GM04504 (cell line): ENCODE results near the gene ENG.
"Not testable (repeated sequence)": the region's sequence is repeated elsewhere in the genome, so short reads cannot be mapped to it uniquely, and the experiment has no call there.

Source experiments
- DNase-seq: peaks from one replicate; pipeline ENCODE4 v3.0.0-alpha.2; 2012; ENCODE audit warnings: low read depth

Gene ENG

DNA sequence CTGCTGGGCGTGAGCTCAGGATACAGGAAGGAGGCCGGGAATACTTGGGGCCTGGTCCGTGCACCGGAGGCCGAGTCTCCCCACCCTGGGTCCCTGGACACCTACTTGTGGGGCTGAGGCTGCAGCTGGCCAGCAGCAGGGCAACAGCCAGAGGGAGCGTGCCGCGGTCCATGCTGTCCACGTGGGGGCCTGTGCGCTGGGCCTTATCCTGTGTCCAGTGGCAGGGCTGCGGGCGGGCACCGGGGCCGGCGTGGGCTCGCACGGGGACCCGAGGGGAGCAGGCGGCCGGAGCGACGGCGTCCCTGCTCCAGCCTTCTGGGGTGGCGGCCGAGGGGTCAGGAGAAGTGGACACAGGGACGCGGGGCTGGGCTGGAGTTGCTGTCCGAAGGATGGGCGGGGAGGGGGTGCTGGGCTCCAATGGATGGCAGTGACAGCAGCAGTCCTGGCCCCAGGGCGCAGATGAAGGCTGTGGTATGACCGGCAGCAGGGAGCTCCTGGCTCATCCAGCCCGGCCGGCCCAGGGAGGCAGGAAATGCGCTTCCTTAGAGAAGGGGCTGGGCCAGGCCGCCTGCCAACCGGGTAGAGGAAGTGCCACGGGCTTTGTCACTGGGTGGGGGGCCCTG, at the start of gene ENG:
Gene ENG (minus strand): TSS at position 475 of the 623 bp plus-strand sequence. CDS start 303 bp downstream, at position 172.
- peak; percentile 42 for DNase-seq

DNA sequence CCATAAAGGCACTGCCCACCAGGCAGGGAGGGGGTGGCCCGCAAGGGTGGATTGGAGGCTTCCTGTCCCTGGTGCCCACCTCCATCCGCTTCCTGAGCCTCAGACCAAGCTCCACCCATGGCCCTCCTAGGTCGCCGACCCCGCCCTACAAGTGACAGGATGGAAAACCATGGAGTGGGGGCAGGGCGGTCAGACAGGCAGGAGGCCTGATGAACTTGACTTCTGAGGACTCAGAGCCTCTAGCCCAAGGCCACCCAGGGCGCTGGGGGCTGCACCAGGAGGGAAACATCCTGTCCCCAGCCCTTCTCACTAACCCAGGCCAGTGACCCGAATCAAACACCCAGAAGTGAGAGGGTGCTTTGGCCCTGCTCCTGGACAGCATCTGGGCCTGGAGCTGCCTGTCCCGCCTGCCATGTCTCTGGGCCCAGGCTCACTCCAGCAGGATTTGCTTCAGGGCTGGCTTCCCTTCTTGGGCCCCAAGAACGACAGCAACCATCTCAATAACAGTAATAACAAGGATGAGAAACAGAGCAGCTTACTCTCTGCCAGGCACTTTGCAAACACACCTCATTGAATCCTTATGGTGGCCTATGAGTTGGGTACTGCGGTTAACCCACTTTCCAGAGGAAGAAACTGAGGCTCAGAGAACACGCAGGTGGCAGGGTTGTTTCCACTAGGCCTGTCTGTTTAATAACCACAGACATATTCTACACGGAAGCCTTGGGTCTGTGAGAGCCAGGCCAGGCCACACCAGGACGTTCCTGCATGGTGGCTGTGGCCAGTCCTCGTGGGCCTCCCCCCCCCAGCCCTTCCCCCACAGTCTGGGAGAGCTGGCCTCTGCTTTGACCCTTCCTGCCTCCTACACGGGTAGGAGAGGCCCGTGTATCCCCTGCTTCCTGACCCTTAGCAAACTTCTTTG, 49.4 kb upstream of the ENG start:
- no peak for DNase-seq

DNA sequence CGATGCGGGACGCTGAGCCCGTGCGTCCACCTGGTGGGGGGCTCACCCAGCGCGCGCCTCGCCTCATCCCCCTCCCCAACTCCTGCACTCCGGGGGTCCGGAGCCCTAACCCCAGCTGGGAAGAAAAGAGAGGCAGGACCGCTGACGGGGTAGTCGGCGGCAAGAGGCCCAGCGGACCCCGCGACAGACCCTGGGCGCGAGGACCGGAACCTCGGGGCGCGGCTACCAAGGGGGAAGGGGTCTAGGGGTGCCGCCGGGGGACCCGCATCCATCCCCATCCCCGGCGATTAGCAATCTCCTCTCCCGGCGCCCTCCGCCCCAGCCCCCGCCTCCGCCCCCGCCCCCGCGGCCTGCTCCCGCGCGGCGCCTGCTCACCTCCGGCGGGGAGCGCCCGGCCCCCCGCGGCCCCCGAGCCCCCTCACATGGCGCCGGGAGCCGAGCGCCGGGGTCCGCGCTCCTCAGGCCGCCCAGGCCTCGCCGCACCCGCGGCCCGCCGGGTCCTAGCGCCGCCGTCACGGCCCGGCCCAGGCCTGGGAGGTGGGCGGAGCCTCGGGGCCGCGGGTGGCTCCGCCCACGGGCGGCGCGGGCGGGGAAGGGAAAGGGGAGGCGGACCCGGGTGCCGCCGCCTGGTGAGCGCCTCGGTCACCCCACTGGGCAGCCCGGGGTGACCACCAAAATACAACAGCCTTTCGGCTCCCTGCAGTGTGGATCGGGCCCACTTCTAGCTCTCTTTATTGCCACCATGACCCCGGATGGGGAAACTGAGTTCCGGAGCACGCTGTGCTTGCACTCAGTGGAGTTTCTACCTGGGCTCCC, 44.9 kb upstream of the ENG start, which contains the start of gene ST6GALNAC6:
Gene ST6GALNAC6 (minus strand): TSS at position 476 of the 816 bp plus-strand sequence. CDS start 1,622 bp downstream, outside the sequence.
- DNase-seq, result peak; percentile 70

DNA sequence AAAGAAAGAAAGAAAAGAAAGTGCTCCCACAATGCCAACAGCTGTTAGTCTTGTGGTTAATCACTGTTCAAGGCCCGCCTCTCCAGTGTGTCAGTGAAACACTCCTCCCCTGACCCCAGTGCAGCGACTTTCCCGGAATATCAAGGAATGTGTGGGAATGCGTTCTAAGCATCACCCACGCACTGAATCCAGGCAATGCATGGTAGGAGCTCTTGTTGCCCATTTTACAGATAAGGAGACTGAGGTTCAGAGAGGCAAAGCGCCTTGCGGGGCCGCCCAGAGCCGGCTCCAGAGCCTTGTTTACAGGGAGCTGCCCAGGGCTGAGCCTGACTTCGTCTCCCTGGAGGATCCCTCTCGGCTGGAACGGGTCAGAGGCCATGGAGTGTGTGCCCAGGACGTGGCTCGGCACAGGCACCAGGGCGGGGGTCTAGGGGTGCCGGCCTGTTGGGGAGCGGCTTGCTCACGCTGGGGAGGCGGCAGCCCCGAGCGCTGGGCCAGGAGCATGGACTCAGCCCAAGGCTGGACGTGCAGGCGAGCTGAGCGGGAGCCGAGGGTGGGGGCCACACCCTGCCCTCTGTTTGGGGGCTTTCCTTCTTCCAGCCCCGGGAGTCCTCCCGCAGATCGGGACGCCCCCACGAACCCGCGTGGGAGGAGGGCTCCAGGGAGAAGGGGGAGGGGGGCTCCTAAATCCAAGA, 44.1 kb upstream of the ENG start:
- DNase-seq, result peak; percentile 80

DNA sequence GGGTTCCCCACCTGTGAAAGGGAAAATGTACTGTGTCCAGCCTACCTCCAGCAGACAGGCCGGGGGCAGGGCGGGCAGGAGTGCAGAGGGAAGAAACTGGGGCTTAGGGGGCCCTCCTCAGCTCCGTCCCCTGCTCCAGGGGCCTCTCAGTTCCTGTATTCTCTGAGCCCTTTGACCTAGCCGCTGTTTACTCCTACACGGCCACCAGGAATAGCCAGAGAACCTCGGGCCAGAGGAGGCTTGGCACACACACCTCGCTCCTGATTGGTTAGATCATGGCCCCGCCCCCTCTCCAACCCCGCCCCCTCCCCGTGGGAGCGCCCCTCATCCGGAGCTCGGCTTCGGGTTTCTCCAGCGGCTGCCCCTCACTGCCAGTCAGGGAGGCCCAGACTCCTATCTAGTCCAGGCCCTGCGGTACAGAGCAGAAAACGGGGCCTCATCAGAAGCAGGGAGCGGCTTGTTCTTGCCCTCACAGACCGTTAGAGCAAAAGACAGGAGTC, 42.8 kb upstream of the ENG start:
- no peak for DNase-seq

DNA sequence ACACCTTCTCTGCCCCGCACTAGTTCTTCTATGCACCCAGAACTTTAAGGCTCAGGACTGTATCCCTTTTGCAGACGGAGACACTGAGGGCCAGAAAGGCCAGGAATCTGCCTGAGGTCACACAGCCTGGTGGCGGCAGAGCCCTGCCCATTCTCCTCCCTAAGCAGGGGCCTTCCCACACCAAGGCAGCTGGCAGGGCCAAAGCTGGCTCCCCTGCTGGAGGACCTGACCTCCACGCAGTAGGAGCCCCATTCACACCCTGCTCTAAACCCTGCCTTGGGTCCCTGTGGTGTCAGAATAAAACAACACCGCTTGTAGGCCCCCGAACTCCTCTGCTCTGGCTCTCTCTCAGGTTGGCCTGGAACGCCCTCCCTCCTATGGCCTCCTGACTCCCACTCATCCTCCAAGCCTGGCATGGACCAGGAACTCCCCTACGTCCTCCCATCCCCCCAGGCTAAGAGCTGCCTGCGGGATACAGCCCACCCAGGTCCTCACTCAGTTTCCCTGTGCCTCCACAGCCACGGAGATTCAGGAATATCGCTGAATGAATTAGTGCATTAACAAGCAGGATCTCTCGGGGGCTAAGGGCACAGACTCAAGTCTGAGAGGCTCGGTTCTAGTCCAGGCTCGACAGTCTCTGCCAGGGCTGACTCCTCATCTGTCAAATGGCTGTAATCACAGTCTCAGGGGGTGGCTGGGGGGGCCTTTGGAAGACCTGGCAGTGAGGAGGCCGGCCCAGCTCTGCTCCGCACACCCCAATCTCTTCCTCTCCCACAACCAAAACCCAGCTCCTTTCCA, 42.1 kb upstream of the ENG start:
- DNase-seq, result no peak

DNA sequence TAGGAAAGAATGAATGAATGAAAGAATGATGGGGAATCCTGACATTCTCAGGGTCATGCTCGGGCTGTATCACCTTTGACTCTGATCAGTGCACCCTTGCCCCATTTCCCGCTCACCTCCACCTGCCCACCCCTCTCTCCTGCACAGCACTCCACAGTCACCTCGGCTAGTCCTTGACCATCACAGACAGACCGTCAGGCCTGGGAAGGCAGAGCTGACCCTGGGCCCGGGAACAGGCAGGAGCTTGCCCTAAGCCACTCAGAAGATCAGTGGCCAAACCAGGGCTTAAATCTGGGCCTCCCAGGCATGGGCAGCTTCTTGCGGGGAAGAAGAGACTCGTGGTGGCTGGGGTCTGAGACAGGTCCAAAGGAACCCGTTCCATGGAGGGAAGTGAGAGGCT, 41.4 kb upstream of the ENG start:
- DNase-seq, result no peak

DNA sequence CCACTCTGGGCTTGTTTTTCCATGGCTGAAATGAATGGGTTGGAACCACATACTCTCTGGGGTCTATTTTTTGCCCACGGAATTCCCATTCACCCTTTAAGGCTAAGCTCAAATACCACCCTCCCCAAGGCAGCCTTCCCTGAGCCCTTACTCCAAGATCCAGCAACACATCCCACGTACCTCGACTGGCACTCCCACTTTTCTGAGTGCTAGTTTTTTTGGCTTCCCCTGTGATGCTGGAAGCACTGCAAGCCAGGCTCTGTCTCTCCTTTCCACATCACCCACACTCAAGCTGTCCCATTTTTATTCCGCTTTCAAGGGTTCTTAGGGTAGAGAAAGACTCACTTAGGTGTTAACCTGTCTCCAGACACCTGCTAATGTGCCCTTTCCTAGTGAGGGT, 38.9 kb upstream of the ENG start:
- DNase-seq, result no peak

DNA sequence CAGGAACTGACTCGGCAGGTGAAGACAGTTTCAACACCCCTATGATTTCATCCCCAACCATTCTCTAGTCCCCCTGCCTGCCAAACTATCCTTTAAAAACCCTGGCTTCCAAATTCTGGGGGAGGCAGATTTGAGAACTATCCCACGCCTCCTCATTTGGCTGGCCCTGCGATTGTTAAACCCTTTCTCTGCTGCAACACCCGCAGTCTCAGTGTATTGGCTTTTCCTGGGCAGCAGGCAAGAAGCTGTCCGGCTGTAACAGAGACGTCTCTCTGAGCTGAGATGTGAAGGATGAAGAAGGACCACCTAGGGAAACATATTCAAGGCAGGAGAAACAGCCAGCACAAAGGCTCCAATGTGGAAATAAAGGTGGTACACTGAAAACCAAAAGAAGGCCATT, 38.4 kb upstream of the ENG start:
- DNase-seq, result no peak

DNA sequence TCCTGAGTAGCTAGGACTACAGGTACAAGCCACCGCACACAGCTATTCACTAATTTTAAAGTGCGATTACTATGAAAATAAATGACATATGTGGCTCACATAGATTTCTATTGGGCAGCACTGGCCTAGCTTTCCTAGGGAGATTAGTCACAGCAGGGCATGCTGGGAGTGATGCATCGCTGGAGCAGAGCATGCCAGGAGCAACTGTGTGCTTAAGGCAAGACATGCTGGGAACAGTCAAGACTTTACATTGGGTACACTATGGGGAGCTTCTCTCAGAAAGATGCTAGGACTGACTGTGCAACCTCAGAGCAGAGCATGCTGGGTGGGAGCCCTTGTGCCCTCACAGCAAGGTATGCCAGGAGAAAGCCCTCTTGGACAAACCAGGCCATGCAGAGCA, 35.6 kb upstream of the ENG start:
- DNase-seq, result no peak

DNA sequence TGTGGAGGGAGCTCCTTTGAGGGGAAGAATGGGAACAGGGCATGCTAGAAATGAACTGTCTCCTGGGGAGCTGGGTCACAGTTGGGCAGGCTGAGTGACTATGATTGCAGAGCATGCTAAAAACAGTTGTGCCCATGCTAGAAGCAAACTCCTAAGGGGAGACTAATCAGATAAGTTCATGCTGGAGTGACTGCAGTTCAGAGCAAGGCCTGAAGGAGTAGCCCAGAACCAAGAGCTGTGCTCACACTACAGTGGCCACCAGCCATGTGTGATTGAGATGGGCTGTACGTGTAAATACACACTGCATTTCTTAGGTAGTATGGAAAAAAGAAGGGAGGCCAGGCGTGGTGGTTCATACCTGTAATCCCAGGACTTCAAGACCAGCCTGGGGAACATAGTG, 33.3 kb upstream of the ENG start:
- DNase-seq, result no peak

DNA sequence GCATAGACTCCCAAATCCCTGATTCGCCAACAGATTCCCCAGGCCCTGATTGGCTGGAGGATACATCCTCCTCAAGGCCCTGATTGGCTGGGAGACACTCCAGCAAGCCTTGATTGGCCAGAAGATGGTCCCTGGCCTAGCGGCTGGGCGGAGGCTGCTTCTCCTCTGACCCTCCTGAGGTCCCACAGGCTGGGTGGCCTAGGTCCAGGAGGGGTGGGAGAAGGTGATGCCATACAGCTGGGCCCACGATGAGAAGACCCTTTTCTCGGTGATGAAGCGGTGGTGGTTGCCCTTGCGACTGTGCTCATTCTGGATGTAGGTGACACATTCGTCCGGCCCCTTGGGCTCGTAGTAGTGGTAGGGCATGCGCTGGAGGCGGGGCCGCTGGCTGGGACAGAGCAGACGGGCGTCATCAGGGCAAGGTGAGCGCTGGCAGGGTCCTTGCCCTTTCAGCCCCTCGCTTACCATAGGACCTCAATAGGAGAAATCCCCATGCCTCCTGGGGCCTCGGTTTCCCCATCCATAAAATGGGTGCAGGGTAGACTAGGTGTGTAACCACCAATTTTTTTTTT, 32.0 kb upstream of the ENG start:
- DNase-seq, result no peak

DNA sequence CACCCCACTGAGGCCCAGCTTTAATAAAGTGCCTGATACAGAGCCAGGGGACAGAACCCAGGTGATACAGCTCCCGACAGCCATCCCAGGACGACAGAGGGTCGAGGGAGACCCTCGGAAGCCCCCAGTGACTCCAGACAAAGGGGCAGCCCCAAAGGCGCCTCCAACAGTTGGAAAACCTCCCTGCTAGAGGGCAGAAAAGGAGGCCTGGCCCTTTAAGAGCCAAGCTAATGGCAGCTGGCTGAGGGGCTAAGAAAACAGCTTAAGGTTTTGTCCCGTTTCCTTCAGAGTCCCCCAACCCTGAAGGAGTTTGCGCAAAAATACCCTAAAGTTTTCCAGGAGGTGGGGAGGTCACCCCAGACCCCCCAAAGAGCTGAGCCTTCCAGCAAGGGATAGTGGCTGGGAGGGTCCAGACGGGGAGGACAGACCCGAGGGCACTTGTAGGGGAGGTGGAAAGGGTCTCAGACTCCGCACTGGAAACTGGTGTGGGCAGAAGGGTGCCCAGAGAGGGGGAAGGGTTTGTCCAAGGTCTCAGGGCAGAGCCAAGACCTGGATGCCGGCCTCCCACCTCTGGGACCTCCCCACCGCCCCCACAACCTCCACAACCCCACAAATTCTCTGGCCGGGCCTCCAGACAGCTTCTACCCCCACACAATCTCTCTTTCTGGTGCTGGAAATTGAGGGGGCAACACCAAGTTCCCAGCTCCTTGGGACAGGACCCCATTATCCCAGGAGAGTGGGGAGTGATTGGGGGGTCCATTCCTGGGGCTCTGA, 31.2 kb upstream of the ENG start:
- no peak for DNase-seq

DNA sequence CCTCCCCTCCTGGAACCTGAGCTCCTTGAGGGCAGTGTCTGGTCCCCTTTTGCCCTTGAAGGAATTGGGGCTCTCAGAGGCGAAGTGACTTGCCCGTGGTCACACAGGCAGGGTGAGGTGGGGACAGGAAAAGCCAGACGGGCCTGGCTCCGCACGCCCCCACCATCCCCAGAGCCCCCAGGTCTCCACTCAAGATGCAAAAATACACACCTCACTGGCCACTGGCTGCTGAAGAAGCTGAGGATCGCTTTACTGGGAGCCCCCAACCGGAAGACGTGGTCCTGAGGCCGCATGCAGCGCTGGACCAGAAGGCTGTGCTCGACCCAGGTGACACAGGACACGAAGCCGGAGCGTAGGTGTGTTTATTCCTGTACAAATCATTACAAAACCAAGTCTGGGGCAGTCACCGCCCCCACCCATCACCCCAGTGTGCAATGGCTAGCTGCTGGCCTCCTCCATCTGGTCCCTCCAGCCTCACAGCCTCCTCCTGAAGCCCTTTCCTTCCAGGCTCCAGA, 30.6 kb upstream of the ENG start:
- DNase-seq, result no peak

DNA sequence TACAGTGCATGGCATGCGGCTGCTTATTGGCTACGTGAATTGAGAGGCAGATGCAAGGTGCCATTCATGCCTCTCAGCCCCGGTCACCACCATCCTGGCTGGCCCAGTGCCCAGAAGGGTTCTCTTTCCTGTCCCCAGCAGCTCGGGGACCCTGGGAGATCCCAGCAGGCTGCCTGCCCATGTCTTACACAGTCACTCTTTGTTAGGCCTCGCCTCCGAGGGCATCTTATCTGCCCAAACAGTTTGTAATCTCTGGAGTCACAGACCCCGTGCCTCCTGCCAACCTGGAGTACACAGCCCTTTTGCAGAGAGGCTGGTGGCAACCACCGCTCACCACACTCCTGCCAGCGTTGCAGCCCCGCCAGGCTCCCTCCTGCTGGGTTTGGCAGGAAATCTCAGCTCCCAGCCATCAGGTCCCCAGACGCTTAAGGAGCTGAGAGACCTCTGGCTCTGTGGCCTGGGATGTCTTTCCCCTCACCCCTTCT, 30.0 kb upstream of the ENG start:
- no peak for DNase-seq

DNA sequence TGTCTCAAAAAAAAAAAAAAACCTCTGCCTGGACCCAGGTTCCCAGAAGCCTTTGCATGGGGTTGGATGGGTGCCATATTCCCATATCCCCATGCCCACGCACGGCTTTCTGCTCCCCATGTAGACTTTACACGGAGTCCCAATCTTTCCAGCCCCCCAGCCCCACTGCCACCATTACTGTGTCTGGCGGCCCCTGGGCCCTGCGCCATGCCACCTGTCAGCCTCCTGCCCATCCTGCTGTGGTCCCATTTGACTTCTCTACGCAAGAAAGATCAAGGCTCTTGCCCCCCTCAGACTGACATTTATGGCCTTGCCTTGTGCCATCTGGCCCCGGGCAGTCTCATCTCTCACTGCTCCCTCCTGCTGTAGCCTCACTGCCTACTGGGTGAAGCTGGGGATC, 29.5 kb upstream of the ENG start:
- DNase-seq, result no peak

DNA sequence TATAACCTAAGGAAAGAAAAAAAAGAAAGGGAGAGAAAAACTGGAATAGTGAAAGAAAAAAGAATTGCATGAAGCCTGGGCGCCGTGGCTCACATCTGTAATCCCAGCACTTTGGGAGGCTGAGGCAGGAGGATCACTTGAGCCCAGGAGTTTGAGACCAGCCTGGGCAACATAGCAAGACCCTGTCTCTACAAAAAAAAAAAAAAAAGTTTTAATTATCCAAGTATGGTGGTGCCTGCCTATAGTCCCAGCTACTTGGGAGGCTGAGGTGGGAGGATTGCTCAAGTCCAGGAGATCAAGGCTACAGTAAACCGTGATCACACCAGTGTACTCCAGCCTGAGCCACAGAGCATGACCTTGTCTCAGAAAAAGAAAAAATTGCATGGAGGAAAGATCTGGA, 27.3 kb upstream of the ENG start:
- DNase-seq, result not testable (repeated sequence)

DNA sequence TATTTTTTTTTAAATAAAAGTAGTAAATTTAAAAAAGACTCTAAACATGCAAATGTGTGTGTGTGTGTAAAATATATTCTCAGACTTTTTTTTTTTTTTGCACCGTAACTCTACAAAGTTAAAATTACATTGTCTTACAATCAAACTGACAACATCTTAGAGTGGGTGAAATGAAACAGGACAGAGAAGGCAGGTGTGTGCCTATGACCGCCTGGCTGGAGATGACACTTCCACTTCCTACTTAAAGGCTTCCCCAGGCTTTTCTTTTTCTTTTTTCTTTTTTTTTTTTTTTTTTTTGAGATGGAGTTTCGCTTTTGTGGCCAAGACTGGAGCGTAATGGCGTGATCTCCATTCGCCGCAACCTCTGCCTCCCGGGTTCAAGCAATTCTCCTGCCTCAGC, 25.7 kb upstream of the ENG start:
- DNase-seq, result no peak

DNA sequence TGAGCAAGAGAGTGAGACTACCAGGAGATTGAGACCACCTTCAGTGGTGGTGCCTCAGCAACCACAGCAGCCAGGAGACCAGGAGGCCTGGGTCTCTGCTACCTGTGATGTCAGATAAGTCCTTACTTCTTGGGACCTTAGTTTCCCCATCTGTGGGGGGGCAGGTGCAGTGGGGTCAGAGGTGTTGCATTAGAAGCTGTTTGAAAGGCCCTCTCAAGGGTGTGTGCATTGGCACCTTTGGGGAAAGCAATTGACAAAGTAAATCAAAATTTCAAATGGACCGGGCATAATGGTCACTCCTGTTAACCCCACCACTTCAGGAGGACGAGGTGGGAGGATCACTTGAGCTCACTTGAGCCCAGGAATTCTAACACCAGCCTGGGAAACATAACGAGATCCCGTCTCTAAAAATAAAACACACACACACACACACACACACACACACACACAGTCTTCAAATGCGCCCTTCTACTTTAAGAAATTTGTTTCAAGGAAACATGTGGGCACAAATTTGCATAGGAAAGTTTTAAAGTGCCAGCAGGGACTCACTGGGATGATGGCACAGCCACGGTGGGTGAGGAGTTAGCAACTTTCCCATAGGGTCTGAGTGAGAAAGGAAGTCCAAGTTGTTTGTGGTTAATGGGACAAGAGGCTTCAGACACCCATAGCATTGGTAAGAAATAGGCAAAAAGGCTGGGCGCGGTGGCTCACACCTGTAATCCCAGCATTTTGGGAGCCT, 24.4 kb upstream of the ENG start:
- DNase-seq, result no peak
